HepG2 (cell line): ENCODE data around the gene ADORA2B. TPM values are rescaled to one million over a fixed set of nuclear protein-coding genes. Genes with fewer than 3 reads are reported as not detected.

Experiments
- CBX2 ChIP-seq, 2 experiments: fragments of 200-600 bp in 1 of 2; sonication (generic); formaldehyde crosslinking in 1 of 2; IDR thresholded peaks; 2 replicates each; pipeline versions ENCODE4 v1.7.0 to v1.8.1; 2018 to 2022; ENCODE audit warnings: low read depth in 2 of 2, low read length in 1 of 2, mild to moderate bottlenecking in 1 of 2, missing genetic modification reagents in 1 of 2
- FOXK2 ChIP-seq: fragments of 450-650 bp; IDR thresholded peaks from 2 replicates; pipeline ENCODE4 v1.6.1; 2016
- HHEX ChIP-seq: IDR thresholded peaks from 2 replicates; pipeline ENCODE4 v1.6.1; 2016; ENCODE audit warnings: control low read depth
- HNF1A ChIP-seq, 2 experiments: sonication (generic) in 1 of 2; formaldehyde crosslinking in 1 of 2; IDR thresholded peaks; 2 replicates each; pipeline versions ENCODE4 v1.4.0 to v1.6.1; 2016 to 2020; ENCODE audit warnings: borderline replicate concordance in 1 of 2, low read depth in 1 of 2, mild to moderate bottlenecking in 1 of 2, missing genetic modification reagents in 1 of 2
- HNF4A ChIP-seq: sonication (generic); formaldehyde crosslinking; IDR thresholded peaks from 2 replicates; pipeline ENCODE4 v1.4.0; 2020; ENCODE audit warnings: missing genetic modification reagents
- KLF9 ChIP-seq: IDR thresholded peaks from 2 replicates; pipeline ENCODE4 v1.6.1; 2016; ENCODE audit warnings: low read depth
- MAFK ChIP-seq, 2 experiments: IDR thresholded peaks in 1 of 2; conservative IDR thresholded peaks in 1 of 2; 2 replicates each; pipeline ENCODE4 v1.6.1; 2011; ENCODE audit warnings: improper control_type of control experiment in 2 of 2, low read length in 2 of 2
- MIXL1 ChIP-seq: IDR thresholded peaks from 2 replicates; pipeline ENCODE4 v1.6.1; 2016
- MLXIP ChIP-seq: sonication (generic); formaldehyde crosslinking; IDR thresholded peaks from 2 replicates; pipeline ENCODE4 v1.9.0; 2021; ENCODE audit warnings: missing genetic modification reagents, borderline replicate concordance
- NFATC3 ChIP-seq: sonication (generic); formaldehyde crosslinking; IDR thresholded peaks from 2 replicates; pipeline ENCODE4 v1.5.1; 2020; ENCODE audit warnings: mild to moderate bottlenecking, missing genetic modification reagents
- NR1H2 ChIP-seq: sonication (generic); formaldehyde crosslinking; IDR thresholded peaks from 2 replicates; pipeline ENCODE4 v1.8.1; 2022; ENCODE audit warnings: low read depth, missing genetic modification reagents, borderline replicate concordance
- RAD51 ChIP-seq: fragments of 450-650 bp; IDR thresholded peaks from 2 replicates; pipeline ENCODE4 v1.6.1; 2016; ENCODE audit warnings: borderline replicate concordance
- STAG1 ChIP-seq: sonication (generic); formaldehyde crosslinking; IDR thresholded peaks from 2 replicates; pipeline ENCODE4 v1.4.0; 2020; ENCODE audit warnings: missing genetic modification reagents
- ZBTB10 ChIP-seq: sonication (generic); formaldehyde crosslinking; IDR thresholded peaks from 2 replicates; pipeline ENCODE4 v1.4.0; 2020; ENCODE audit warnings: missing genetic modification reagents, borderline replicate concordance
- ZNF136 ChIP-seq: sonication (generic); formaldehyde crosslinking; IDR thresholded peaks from 2 replicates; pipeline ENCODE4 v1.8.1; 2022; ENCODE audit warnings: low read depth, mild to moderate bottlenecking, moderate library complexity, missing genetic modification reagents
- ZNF24 ChIP-seq: fragments of 450-650 bp; IDR thresholded peaks from 2 replicates; pipeline ENCODE4 v1.6.1; 2017; ENCODE audit warnings: antibody characterized with exemption, mild to moderate bottlenecking
- ZNF33B ChIP-seq: sonication (generic); formaldehyde crosslinking; IDR thresholded peaks from 2 replicates; pipeline ENCODE4 v1.5.1; 2020; ENCODE audit warnings: mild to moderate bottlenecking, missing genetic modification reagents
- ZNF431 ChIP-seq: sonication (generic); formaldehyde crosslinking; IDR thresholded peaks from 2 replicates; pipeline ENCODE4 v1.9.0; 2022; ENCODE audit warnings: missing genetic modification reagents, low read depth, mild to moderate bottlenecking, borderline replicate concordance
- ZNF451 ChIP-seq: sonication (generic); formaldehyde crosslinking; IDR thresholded peaks from 2 replicates; pipeline ENCODE4 v1.5.0; 2020; ENCODE audit warnings: mild to moderate bottlenecking, missing genetic modification reagents
- ZNF644 ChIP-seq: IDR thresholded peaks from 2 replicates; pipeline ENCODE4 v1.6.1; 2016; ENCODE audit warnings: low read depth
- polyA plus RNA-seq, 8 experiments: library from polyadenylated mRNA; depleted of rRNA in 3 of 8; stranded (reverse) in 7 of 8; unstranded in 1 of 8; fragments of >200 nt; fragmentation: Illumina TruSeq in 4 of 8; extraction: Trizol in 4 of 8; gene quantifications; 2 replicates each; pipeline versions ENCODE4 v1.2.1 to v1.2.3, GENCODE V29; 2011 to 2016; ENCODE audit warnings: low read depth in 4 of 8, missing spikeins in 1 of 8, mixed read lengths in 1 of 8; ENCODE audit not compliant: insufficient read depth in 1 of 8
- total RNA-seq, 5 experiments: library from RNA; depleted of rRNA; stranded (reverse); fragments of >200 nt; fragmentation: Illumina TruSeq; extraction: Trizol; gene quantifications; 2 replicates each; pipeline ENCODE4 v1.2.3, GENCODE V29; 2016; ENCODE audit warnings: low read depth in 1 of 5

Gene ADORA2B
- total and polyA plus RNA-seq, 2 of the 13 experiments (the other 11 are each of a cell fraction or from before 2014, with no cell fraction given): 10.4 to 20.0 TPM

- TF ChIP-seq HNF1A (IDR thresholded peaks at IDR 0.05; ENCODE audit: low read depth): no peak
- peak; percentile 39; the same call in 1 of the 2 replicates for TF ChIP-seq HNF1A (CRISPR knock-in tag; IDR thresholded peaks at IDR 0.05; ENCODE audit: borderline replicate concordance)
- TF ChIP-seq NFATC3 (CRISPR knock-in tag): no peak
- TF ChIP-seq HNF4A: peak; percentile 48
- TF ChIP-seq ZNF451 (CRISPR knock-in tag): peak; percentile 79; the same call in 1 of the 2 replicates
- TF ChIP-seq STAG1 (CRISPR knock-in tag): peak; percentile 66
- TF ChIP-seq CBX2 (IDR thresholded peaks at IDR 0.05; ENCODE audit: low read depth, low read length): no peak
- no peak for TF ChIP-seq CBX2 (CRISPR knock-in tag; IDR thresholded peaks at IDR 0.05; ENCODE audit: low read depth)
- no peak for TF ChIP-seq ZNF644 (CRISPR knock-in tag)
- no peak for TF ChIP-seq HHEX
- TF ChIP-seq ZNF24: no peak
- no peak for TF ChIP-seq ZNF431 (CRISPR knock-in tag)
- TF ChIP-seq ZNF136: no peak
- TF ChIP-seq RAD51: no peak
- TF ChIP-seq ZNF33B (CRISPR knock-in tag): no peak
- TF ChIP-seq MIXL1: peak; percentile 34; the same call in 1 of the 2 replicates
- TF ChIP-seq NR1H2 (CRISPR knock-in tag): no peak
- TF ChIP-seq KLF9 (CRISPR knock-in tag): no peak
- TF ChIP-seq FOXK2: no peak
- no peak; the same call in 1 of the 2 replicates for TF ChIP-seq ZBTB10 (CRISPR knock-in tag)
- no peak for TF ChIP-seq MLXIP
- TF ChIP-seq MAFK (conservative IDR thresholded peaks at IDR 0.05 in 1 of 2, IDR thresholded peaks at IDR 0.05 in 1 of 2; ENCODE audit: low read length in 2 of 2): no peak
Measured at GRCh38 chr17:15944759-15945526, at the start of gene ADORA2B (continued).
